HG03442 (cell line): ENCODE data around the gene PDCD1.
"Not testable (repeated sequence)": the region's sequence is repeated elsewhere in the genome, so short reads cannot be mapped to it uniquely, and the experiment has no call there.

Source experiments
- ATAC-seq: cut with Tn5 transposase; IDR thresholded peaks from one replicate; pipeline ENCODE4 v1.9.1; 2021; ENCODE audit warnings: mild to moderate bottlenecking, moderate library complexity; ENCODE audit not compliant: unreplicated experiment

PDCD1 gene

GRCh38 chr2:241835611-241836010, 23.1 kb downstream of the PDCD1 start:
- no peak for ATAC-seq

GRCh38 chr2:241834527-241835210, 24.0 kb downstream of the PDCD1 start:
- no peak for ATAC-seq

- ATAC-seq = not testable (repeated sequence)
Measured at GRCh38 chr2:241833756-241834526, 24.8 kb downstream of the PDCD1 start.

- no peak for ATAC-seq
Measured at GRCh38 chr2:241833101-241833663, 25.5 kb downstream of the PDCD1 start.

GRCh38 chr2:241827394-241827793, 31.3 kb downstream of the PDCD1 start:
- no peak for ATAC-seq

GRCh38 chr2:241823531-241824437, 34.9 kb downstream of the PDCD1 start:
- not testable (repeated sequence) for ATAC-seq

GRCh38 chr2:241822264-241822623, 36.5 kb downstream of the PDCD1 start:
- ATAC-seq = no peak

GRCh38 chr2:241821460-241822263, 37.0 kb downstream of the PDCD1 start:
- no peak for ATAC-seq

- ATAC-seq = no peak
Measured at GRCh38 chr2:241820625-241821384, 37.9 kb downstream of the PDCD1 start.

GRCh38 chr2:241819947-241820624, 38.6 kb downstream of the PDCD1 start:
- not testable (repeated sequence) for ATAC-seq

- ATAC-seq = no peak
Measured at GRCh38 chr2:241818943-241819270, 39.8 kb downstream of the PDCD1 start.

- no peak for ATAC-seq
Measured at GRCh38 chr2:241818229-241818942, 40.3 kb downstream of the PDCD1 start.

- not testable (repeated sequence) for ATAC-seq
Measured at GRCh38 chr2:241817821-241818215, 40.9 kb downstream of the PDCD1 start.

GRCh38 chr2:241817126-241817820, 41.4 kb downstream of the PDCD1 start:
- ATAC-seq = no peak

GRCh38 chr2:241816431-241817121, 42.1 kb downstream of the PDCD1 start:
- ATAC-seq = no peak

- no peak for ATAC-seq
Measured at GRCh38 chr2:241815477-241816430, 42.9 kb downstream of the PDCD1 start.
